Measurements from ENCODE around the gene POP4. TPM values are rescaled to one million over a fixed set of nuclear protein-coding genes. Genes with fewer than 3 reads are reported as not detected.

POP4 gene
- total and polyA plus RNA-seq, 2 of the 4 experiments (the other 2 are of a cell fraction): 65.1 to 87.2 TPM

- Histone ChIP-seq H3K9me1 (ENCODE audit: insufficient read depth, low read length) (no peaks in the 10 kb centered on the region), H3K18ac (ENCODE audit: low read depth, low read length) (no peak overlapping the region), H2BK5ac (ENCODE audit: low read depth, low read length, poor library complexity, severe bottlenecking) (no peak overlapping the region), H3K36me3 (ENCODE audit: control insufficient read depth, insufficient read depth, low read length) (no peaks in the 10 kb centered on the region), H4K91ac (ENCODE audit: insufficient read depth, low read depth, low read length) (no peak overlapping the region), H4K8ac (ENCODE audit: low read depth in 2 of 2, low read length in 2 of 2) (no peak overlapping the region), H3K9me3 (ENCODE audit: control insufficient read depth, insufficient read depth, low read length) (no peaks in the 10 kb centered on the region), H2AFZ (replicated peaks; ENCODE audit: low read length, poor library complexity) (no peak overlapping the region), H3K79me1 (ENCODE audit: low read depth in 1 of 2, low read length in 2 of 2) (no peaks in the 10 kb centered on the region), H3K9ac (ENCODE audit: low read depth, low read length) (no peak overlapping the region), H3K56ac (ENCODE audit: extremely low read depth, insufficient read depth, low read length) (no peak overlapping the region), H3K27me3 (ENCODE audit: control insufficient read depth, insufficient read depth, low read length) (no peaks in the 10 kb centered on the region; the same call in none of the 2 replicates), H3K4me2 (ENCODE audit: low read depth, low read length) (no peak overlapping the region), H2BK20ac (ENCODE audit: low read depth, low read length) (no peak overlapping the region), H4K20me1 (ENCODE audit: insufficient read depth, low read length) (no peaks in the 10 kb centered on the region), H3K23ac (ENCODE audit: low read depth, low read length) (no peak overlapping the region), H3K4me1 (ENCODE audit: control insufficient read depth, insufficient read depth, low read length) (no peaks in the 10 kb centered on the region), H3K4me3 (ENCODE audit: insufficient read depth, low read depth, low read length) (no peak overlapping the region), H4K5ac (ENCODE audit: low read depth, low read length) (no peak overlapping the region), H2AK5ac (ENCODE audit: low read depth, low read length) (no peak overlapping the region), H2AK9ac (replicated peaks; ENCODE audit: low read depth, low read length, poor library complexity) (no peak overlapping the region), H3K14ac (replicated peaks; ENCODE audit: low read depth, low read length) (no peak overlapping the region), H2BK120ac (ENCODE audit: low read depth, low read length) (no peak overlapping the region), H3K4ac (ENCODE audit: low read depth, low read length) (no peak overlapping the region), H3K27ac (ENCODE audit: insufficient read depth, low read length) (no peak overlapping the region), H2BK15ac (ENCODE audit: low read depth, low read length) (no peak overlapping the region)
- ATAC-seq (ENCODE audit: low read depth) (no peak), DNase-seq (no peak)
- dilution Hi-C loops (cut with HindIII; ENCODE audit: low sequenced_read_pairs, unreplicated experiment) (no loop called here), intact Hi-C loops (cut with micrococcal nuclease) (no loop called here), in situ Hi-C loops (cut with MboI; ENCODE audit: low sequenced_read_pairs) (no loop called here)
- TF ChIP-seq RCOR1 (IDR thresholded peaks at IDR 0.05; ENCODE audit: insufficient replicate concordance, low read length) (no peak), SMC3 (IDR thresholded peaks at IDR 0.05; ENCODE audit: low read depth, low read length) (no peak), NFE2L2 (IDR thresholded peaks at IDR 0.05; ENCODE audit: low read depth, low read length) (no peak), MAZ (IDR thresholded peaks at IDR 0.05; ENCODE audit: borderline replicate concordance, low read depth, low read length) (no peak), USF2 (IDR thresholded peaks at IDR 0.05; ENCODE audit: low read depth, low read length) (no peak), RFX5 (IDR thresholded peaks at IDR 0.05; ENCODE audit: low read depth, low read length) (no peak), MXI1 (IDR thresholded peaks at IDR 0.05; ENCODE audit: borderline replicate concordance, low read depth, low read length) (no peak), ELK1 (IDR thresholded peaks at IDR 0.05; ENCODE audit: borderline replicate concordance, low read depth, low read length) (no peak), POLR2A (IDR thresholded peaks at IDR 0.05; ENCODE audit: low read depth, low read length) (no peak), BHLHE40 (IDR thresholded peaks at IDR 0.05; ENCODE audit: low read depth, low read length) (no peak), CEBPB (IDR thresholded peaks at IDR 0.05; ENCODE audit: low read depth, low read length) (no peak), RAD21 (IDR thresholded peaks at IDR 0.05; ENCODE audit: low read length) (no peak), MAFK (IDR thresholded peaks at IDR 0.05; ENCODE audit: low read depth, low read length) (no peak), CHD1 (IDR thresholded peaks at IDR 0.05; ENCODE audit: low read depth, low read length) (no peak), FOS (IDR thresholded peaks at IDR 0.05; ENCODE audit: low read depth, low read length) (no peak)
- TF ChIP-seq, protein P1, sequence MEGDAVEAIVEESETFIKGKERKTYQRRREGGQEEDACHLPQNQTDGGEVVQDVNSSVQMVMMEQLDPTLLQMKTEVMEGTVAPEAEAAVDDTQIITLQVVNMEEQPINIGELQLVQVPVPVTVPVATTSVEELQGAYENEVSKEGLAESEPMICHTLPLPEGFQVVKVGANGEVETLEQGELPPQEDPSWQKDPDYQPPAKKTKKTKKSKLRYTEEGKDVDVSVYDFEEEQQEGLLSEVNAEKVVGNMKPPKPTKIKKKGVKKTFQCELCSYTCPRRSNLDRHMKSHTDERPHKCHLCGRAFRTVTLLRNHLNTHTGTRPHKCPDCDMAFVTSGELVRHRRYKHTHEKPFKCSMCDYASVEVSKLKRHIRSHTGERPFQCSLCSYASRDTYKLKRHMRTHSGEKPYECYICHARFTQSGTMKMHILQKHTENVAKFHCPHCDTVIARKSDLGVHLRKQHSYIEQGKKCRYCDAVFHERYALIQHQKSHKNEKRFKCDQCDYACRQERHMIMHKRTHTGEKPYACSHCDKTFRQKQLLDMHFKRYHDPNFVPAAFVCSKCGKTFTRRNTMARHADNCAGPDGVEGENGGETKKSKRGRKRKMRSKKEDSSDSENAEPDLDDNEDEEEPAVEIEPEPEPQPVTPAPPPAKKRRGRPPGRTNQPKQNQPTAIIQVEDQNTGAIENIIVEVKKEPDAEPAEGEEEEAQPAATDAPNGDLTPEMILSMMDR (conservative IDR thresholded peaks at IDR 0.05; ENCODE audit: low read depth, low read length): no peak
- CTCF ChIA-PET: no interaction called here
- 17% methylated on average over 1 of the region's 6 CpGs; no CpG with 5 or more reads in 1 of the 2 experiments for WGBS, 2 experiments (ENCODE audit: extremely low coverage in 2 of 2, insufficient read length in 1 of 2)
- BruUV-seq (replicated peaks): no TSS peak
- POLR2A ChIA-PET (ENCODE audit: unreplicated experiment): no interaction called here
Measured at GRCh38 chr19:29635963-29636362, 29.9 kb downstream of the POP4 start.
